ENCODE measurements around the gene PI4K2B. TPM values are rescaled to one million over a fixed set of nuclear protein-coding genes. Genes with fewer than 3 reads are reported as not detected.
"Not testable (repeated sequence)": the region's sequence is repeated elsewhere in the genome, so short reads cannot be mapped to it uniquely, and the experiment has no call there.

The PI4K2B gene
- polyA plus RNA-seq, 1 donor: 7.2 TPM

DNA sequence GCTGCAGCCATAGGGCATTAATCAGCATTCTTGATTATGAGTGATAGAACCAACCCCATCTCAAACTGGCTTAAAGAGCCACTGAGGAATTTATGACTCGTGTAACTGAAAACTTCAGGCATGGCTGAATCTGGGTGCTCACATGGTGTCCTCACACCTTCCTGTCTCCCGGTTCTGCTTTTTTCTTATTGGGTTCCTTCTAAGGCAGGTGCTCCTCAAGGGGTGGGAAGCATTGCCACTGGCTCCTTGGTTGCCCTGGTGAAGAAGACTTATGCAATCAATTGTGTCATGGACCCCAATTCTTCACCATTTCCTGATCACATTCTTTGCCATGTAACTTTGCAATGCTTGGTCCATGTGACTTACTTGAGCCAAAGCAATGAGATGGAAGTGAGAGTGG is 74.5 kb downstream of the PI4K2B start:
- no peak for DNase-seq

DNA sequence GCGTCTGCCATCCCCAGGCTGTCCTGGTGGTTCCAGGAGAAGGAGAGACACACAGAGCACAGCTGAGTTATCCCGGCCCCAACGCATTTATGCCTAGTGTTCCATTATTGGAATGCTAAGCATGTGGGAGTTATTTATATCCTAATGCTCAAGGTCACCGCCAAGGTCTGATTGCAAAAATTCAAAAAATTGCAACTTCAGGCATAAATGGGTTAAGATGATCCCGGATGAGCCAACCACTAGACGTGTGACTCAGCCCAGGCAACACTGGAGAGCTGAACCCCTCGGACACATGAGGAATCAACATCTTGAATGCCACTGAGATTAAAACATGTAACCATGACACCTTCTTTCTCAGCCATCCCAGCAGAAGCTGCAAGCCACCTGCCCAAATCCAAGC is 74.9 kb downstream of the PI4K2B start:
- DNase-seq: no peak

DNA sequence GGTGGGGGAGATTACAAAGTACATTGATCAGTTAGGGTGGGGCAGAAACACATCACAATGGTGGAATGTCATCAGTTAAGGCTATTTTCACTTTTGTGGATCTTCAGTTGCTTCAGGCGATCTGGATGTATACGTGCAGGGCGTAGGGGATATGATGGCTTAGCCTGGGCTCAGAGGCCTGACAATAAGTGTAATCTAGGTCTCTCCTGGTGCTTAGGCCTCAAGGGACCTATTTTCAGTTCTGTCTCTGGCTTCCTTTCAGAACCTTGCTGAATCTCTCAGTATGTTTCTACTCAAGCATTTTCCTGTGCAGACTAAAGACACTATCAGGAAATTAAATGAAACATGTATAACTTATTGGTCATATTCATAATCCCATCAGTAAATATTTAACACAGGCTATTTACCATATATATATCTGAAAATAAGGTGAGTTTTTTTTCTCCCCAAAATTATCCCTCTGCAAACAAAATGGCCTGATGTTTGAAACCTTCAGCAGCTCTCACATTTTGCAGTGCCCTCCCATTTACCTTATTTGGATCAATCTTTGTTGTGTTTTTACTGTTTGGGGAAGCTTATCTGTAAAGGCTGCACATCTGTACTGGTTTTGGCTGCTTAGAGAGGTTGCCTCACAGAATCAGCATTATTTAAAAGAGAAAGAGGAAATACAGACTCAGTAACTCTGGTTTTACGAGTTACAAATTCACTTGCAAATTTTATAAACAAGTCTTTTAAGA is 76.4 kb downstream of the PI4K2B start:
- no peak for DNase-seq

DNA sequence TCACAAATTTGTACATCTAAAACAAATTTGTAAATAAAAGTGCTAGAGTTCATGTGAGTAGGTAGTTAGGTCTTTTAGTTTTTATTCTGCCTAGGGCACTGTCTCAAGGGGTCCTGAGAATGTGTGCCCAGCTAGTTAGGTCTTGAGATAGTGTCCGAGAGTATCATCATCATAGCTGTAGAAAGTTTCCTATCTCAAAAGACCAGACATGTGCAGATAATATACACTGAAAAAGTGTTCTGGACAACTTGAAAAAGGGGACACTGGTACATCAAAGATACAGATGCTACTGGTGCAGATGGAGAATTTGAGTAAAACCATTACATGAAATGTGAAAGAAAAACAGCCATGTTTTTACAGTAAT is 77.0 kb downstream of the PI4K2B start:
- DNase-seq: no peak

DNA sequence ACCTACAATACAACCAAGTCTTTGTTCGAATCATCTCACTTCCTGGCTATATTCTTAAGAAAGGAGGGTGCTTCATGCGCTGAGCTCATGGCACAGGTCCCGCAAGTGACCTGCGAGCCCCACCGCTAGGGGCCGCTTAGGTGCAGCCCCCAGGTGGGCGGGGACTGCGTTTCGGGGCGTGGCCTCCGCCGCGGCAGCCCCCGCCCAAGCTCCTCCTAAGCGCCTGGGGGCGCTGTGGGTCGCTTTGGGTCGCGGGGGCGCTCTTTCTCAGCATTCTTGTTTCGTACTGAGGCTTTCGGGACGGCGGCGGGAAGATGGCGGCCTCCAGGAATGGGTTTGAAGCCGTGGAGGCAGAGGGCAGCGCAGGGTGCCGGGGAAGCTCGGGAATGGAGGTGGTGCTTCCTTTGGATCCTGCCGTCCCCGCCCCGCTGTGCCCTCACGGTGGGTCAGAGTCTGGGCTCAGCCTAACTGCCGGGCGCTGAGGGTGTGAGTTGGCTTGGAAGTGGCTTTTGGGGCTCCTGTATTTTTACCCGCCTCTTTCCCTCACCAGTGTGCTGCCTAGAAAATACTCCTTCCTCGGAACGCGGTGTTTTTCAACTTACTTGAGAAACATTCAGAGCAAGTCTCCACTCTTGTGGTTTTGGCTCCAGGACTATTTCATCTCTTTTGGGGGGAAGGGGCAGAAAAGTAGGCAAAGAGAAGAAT is 78.8 kb downstream of the PI4K2B start, which contains the start of gene ZCCHC4:
Gene ZCCHC4 (plus strand): TSS at position 279 of the 705 bp plus-strand sequence. CDS start 36 bp downstream, at position 315.
- peak; percentile 92 for DNase-seq

DNA sequence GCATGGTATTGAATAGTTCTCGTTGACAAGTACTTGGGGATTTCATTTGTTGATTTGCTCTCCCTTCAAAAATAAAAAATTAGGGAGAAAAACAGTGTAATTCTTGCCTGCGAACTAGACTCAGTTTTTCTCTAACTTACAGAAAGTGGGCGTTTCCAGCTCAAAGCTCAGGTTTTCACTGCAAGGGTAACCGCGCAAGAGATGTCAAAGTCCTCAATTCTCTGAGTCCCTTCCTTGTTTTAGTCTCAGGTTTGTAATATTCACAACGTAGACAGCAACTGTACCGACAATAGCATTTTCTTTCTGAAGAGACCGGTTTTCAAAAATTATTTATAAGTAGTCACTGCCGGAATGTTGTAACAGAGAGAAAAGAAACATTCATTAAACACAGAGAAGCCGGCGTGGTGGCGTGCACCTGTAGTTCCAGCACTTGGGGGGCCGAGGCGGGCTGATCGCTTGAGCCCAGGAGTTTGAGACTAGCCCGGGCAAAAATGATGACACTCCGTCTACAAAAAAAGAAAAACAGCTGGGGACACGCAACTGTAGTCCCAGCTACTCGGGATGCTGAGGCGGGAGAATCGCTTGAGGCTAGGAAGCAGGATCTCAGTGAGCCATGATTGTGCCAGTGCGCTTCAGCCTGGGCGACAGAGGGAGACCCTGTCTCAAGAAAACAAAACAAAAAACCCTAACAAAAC is 79.5 kb downstream of the PI4K2B start:
- DNase-seq: no peak

DNA sequence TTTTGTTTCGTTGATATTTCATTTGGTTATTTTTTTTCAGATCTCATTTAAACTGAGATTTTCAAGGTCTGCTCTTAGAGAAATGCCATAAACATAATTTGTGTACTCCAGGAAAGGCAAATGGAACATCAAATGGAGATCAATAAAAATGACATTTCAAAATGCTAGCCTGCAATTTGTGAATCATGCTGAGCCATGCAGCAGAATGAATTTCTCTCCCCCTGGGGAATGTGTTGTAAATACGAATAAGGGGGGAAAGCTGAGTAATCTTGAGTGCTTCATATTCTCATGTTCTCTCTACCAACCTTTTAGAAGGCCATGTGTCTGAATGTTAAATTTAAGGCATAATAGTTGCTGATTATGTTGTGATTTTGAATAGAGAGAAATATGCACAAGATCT is 86.5 kb downstream of the PI4K2B start:
- no peak for DNase-seq

DNA sequence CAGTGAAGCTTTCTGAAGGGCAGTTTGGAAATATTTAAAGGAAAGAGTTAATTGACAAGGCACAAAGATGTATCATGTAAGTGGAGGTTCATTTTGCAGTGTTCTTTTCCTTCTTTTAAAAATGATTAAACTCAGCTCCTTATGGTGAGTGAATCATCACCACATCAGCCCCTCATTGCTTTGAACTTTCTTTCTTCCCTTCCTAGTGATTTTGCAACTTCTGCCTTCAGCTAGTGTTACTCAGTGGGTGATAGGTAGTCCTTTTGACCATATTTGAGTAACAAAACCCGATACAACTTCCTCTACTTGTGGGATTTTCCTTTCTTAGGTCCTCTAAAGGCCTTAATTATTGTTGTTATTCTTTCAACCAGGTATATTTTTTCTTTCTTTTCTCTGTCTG is 86.9 kb downstream of the PI4K2B start:
- DNase-seq: no peak

DNA sequence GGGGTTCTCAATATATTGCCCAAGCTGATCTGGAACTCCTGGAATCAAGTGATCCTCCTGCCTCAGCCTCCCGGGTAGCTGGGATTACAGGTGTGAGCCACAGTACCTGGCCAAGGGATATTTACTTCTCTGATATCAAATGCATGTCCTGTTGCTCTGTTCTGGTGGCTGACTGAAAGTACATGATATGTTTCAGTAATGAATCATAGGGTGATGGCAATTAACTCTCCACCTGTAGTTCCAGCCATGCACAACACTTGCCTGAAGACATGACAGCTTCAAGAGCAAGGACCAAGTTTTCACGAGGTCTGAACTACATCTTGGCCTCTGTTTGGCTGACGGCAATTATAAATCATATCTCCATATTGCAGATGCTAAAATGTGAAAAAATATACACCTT is 87.9 kb downstream of the PI4K2B start:
- no peak for DNase-seq

DNA sequence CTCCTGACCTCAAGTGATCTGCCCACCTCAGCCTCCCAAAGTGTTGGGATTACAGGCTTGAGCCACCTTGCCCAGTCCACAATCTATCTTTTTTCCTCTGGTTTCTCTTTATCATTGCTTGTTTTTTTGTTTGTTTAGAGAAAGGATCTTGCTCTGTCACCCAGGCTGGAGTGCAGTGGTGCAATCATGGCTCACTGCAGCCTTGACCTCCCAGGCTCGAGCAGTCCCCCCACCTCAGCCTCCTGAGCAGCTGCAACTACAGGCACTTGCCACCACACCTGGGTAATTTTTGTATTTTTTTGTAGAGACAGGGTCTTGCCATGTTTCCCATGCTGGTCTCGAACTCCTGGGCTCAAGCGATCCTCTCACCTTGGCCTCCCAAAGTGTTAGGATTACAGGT is 94.6 kb downstream of the PI4K2B start:
- DNase-seq: not testable (repeated sequence)

Other genes with a start within 250 kb of the PI4K2B start
- 3.4 TPM for gene LGI2, start 203.1 kb upstream of the PI4K2B start, polyA plus RNA-seq (ENCODE audit: insufficient read length)
- gene SEPSECS, start 73.6 kb upstream of the PI4K2B start, polyA plus RNA-seq (ENCODE audit: insufficient read length): 9.7 TPM
- gene ZCCHC4, start 78.7 kb downstream of the PI4K2B start, polyA plus RNA-seq (ENCODE audit: insufficient read length): 11.6 TPM
- gene ANAPC4, start 143.2 kb downstream of the PI4K2B start, polyA plus RNA-seq (ENCODE audit: insufficient read length): 25.3 TPM